Loucy (cell line): Measurements from ENCODE around the gene CHRD.

ENCODE experiments used
- H2AFZ ChIP-seq: fragments of 200-600 bp; sonication (generic); 2 replicates; pipeline ENCODE4 v1.6.0; 2016; ENCODE audit warnings: antibody characterized with exemption, mild to moderate bottlenecking, low read length, moderate library complexity
- H3F3A ChIP-seq: fragments of 200-600 bp; 2 replicates; pipeline ENCODE4 v1.6.0; 2016; ENCODE audit warnings: antibody characterized with exemption, low read depth, mild to moderate bottlenecking
- H3K27me3 ChIP-seq: fragments of 200-600 bp; sonication (generic); 2 replicates; pipeline ENCODE4 v1.6.1; 2014; ENCODE audit warnings: low read length, mild to moderate bottlenecking; ENCODE audit not compliant: insufficient read depth, poor library complexity, severe bottlenecking
- H3K36me3 ChIP-seq: fragments of 200-600 bp; sonication (generic); 2 replicates; pipeline ENCODE4 v1.6.1; 2016; ENCODE audit warnings: low read length; ENCODE audit not compliant: insufficient read depth
- H3K4me1 ChIP-seq: fragments of 200-600 bp; sonication (generic); 2 replicates; pipeline ENCODE4 v1.5.1; 2014; ENCODE audit warnings: low read length, mild to moderate bottlenecking; ENCODE audit not compliant: insufficient read depth, poor library complexity, severe bottlenecking
- H3K4me2 ChIP-seq: fragments of 200-600 bp; sonication (generic); 2 replicates; pipeline ENCODE4 v1.6.0; 2014; ENCODE audit warnings: antibody characterized with exemption, low read length, low read depth, mild to moderate bottlenecking; ENCODE audit not compliant: poor library complexity, severe bottlenecking
- H3K4me3 ChIP-seq: fragments of 200-600 bp; sonication (generic); 2 replicates; pipeline ENCODE4 v1.5.1; 2014; ENCODE audit warnings: low read length, mild to moderate bottlenecking, mixed read lengths; ENCODE audit not compliant: poor library complexity, severe bottlenecking
- H3K79me2 ChIP-seq: fragments of 200-600 bp; sonication (generic); 2 replicates; pipeline ENCODE4 v1.6.1; 2014; ENCODE audit warnings: low read length; ENCODE audit not compliant: insufficient read depth
- H3K9ac ChIP-seq: fragments of 200-600 bp; sonication (generic); 2 replicates; pipeline ENCODE4 v1.6.0; 2014; ENCODE audit warnings: mild to moderate bottlenecking, low read depth, low read length, moderate library complexity; ENCODE audit not compliant: poor library complexity, severe bottlenecking
- H3K9me2 ChIP-seq: fragments of 200-600 bp; sonication (generic); replicated peaks from 2 replicates; pipeline ENCODE4 v1.6.1; 2016; ENCODE audit warnings: low read depth, low read length, mixed read lengths
- H3K9me3 ChIP-seq: fragments of 200-600 bp; sonication (generic); 2 replicates; pipeline ENCODE4 v1.6.1; 2014; ENCODE audit warnings: mild to moderate bottlenecking, antibody characterized with exemption, low read length, low read depth; ENCODE audit not compliant: insufficient read depth
- H4K20me1 ChIP-seq: fragments of 200-600 bp; sonication (generic); 2 replicates; pipeline ENCODE4 v1.6.0; 2014; ENCODE audit warnings: antibody characterized with exemption, low read length, mild to moderate bottlenecking; ENCODE audit not compliant: insufficient read depth, poor library complexity, severe bottlenecking
- EZH2phosphoT487 ChIP-seq: fragments of 200-600 bp; IDR thresholded peaks from 2 replicates; pipeline ENCODE4 v1.6.1; 2018; ENCODE audit warnings: antibody characterized with exemption, mild to moderate bottlenecking, moderate library complexity, borderline replicate concordance
- TF ChIP-seq, protein P1 (sequence below): fragments of 200-600 bp; sonication (generic); conservative IDR thresholded peaks from 2 replicates; pipeline ENCODE4 v1.5.1; 2014; ENCODE audit warnings: mild to moderate bottlenecking, antibody characterized with exemption, low read length

CHRD gene

DNA sequence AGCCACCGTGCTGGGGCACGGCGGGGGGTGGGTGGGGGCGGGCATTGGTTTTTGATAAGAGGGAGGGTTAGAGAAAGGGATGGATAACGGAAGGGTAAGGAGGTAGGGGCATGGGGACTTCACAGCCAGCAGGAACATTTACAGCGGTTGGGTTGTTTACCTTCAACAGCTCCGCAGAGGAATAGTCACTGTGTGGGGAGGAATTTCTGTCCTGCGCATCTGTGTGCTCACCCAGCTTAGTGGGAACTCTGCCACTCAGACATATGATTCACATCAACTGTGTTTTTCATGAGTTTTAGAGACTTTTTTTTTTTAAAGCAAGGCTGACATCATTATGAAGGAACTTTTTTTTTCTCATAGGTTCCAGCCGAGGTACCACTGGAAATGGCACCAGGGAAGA is 19.6 kb downstream of the CHRD start:
- H3K9ac ChIP-seq = no peak overlapping the region
- H3K4me3 ChIP-seq = no peak overlapping the region
- H3K27me3 ChIP-seq = no peaks in the 10 kb centered on the region
- TF ChIP-seq EZH2phosphoT487 = no peak
- TF ChIP-seq, protein P1, sequence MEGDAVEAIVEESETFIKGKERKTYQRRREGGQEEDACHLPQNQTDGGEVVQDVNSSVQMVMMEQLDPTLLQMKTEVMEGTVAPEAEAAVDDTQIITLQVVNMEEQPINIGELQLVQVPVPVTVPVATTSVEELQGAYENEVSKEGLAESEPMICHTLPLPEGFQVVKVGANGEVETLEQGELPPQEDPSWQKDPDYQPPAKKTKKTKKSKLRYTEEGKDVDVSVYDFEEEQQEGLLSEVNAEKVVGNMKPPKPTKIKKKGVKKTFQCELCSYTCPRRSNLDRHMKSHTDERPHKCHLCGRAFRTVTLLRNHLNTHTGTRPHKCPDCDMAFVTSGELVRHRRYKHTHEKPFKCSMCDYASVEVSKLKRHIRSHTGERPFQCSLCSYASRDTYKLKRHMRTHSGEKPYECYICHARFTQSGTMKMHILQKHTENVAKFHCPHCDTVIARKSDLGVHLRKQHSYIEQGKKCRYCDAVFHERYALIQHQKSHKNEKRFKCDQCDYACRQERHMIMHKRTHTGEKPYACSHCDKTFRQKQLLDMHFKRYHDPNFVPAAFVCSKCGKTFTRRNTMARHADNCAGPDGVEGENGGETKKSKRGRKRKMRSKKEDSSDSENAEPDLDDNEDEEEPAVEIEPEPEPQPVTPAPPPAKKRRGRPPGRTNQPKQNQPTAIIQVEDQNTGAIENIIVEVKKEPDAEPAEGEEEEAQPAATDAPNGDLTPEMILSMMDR = no peak
- H2AFZ ChIP-seq = no peak overlapping the region
- H3K4me1 ChIP-seq = no peaks in the 10 kb centered on the region
- no peaks in the 10 kb centered on the region for H4K20me1 ChIP-seq
- no peaks in the 10 kb centered on the region for H3F3A ChIP-seq
- H3K4me2 ChIP-seq = no peak overlapping the region
- H3K79me2 ChIP-seq = no peaks in the 10 kb centered on the region
- no peaks in the 10 kb centered on the region for H3K9me2 ChIP-seq
- no peaks in the 10 kb centered on the region for H3K9me3 ChIP-seq
- H3K36me3 ChIP-seq = no peaks in the 10 kb centered on the region

DNA sequence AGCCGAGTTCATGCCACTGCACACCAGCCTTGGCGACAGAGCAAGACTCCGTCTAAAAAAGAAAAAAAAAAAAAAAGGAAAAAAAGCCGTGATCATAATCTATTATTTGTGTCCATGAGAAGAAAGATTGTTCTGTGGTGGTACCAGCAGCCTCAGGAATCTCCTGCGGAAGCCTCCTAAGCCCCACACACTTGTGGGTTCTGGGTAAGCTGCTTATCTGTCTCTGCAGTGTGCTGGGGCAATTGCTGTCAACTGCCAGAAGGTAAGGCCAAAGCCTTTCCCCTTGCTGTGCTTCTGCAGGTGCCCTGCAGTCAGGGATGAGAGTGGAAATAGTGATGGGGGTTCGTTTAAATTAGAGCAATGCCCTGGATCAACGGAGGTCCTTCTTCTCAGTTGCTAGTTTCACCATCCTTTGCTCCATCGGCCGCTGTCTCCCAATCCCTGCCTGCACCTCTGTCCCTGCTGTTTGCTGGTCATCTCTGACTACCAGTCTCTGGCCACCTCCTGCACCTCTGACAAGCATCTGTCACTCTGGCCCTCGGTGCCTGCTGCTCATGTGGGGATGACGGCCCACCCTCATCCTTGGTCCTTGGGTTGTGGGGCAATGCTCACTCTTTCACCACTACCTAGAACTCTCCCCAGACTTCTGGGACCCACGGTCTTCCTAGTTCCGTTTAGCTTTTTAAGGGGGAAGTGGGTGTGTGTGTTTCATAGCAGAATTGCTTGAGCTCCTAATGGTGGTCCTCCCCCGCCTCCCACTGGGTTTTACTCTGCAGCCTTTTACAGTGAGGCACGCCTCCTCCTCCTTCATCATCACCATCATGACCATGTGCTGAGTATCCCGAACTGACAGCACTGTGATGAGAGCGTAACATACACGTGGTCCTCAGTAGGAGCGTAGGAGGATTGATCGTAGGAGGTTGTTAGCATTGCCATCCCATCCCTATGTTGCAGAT is 25.5 kb downstream of the CHRD start:
- no peaks in the 10 kb centered on the region for H3K27me3 ChIP-seq
- H3K9me3 ChIP-seq = no peaks in the 10 kb centered on the region
- no peaks in the 10 kb centered on the region for H3K36me3 ChIP-seq
- no peaks in the 10 kb centered on the region for H3K9me2 ChIP-seq
- TF ChIP-seq EZH2phosphoT487 = no peak
- TF ChIP-seq, protein P1 = no peak
- no peaks in the 10 kb centered on the region for H4K20me1 ChIP-seq
- H3K4me1 ChIP-seq = no peaks in the 10 kb centered on the region
- no peaks in the 10 kb centered on the region for H3K79me2 ChIP-seq
- H3K4me3 ChIP-seq = no peak overlapping the region
- no peaks in the 10 kb centered on the region for H3F3A ChIP-seq
- no peak overlapping the region for H2AFZ ChIP-seq
- no peak overlapping the region for H3K4me2 ChIP-seq
- no peak overlapping the region for H3K9ac ChIP-seq

DNA sequence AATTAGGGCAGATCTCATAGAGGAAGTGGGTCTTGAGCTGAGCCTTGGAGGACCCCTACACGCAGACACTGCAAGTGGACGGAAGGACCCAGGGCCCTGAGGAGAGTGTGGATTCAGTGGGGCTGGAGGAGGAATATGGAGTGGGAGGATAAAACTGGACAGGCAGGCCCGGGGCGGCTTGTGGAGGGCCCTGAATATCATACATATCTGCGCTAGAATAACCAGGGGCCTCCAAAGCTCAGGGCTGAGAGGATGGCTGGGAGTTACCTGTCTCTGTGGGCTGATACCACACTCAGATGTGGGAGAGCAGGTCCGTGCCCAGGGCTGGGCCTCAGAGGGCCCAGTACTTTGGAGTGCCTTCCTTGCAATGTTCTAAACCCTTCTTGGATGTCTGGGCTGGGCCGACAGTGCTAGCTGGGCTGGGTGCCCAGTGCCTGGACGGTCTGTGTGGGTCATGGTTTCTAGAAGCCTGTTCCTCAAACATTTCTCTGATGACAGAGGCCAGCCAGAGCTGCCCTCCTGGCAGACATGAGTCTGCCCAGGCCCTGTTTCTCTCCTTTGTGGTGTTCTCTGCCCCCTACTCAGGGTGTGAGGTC is 29.6 kb downstream of the CHRD start:
- no peaks in the 10 kb centered on the region for H3K9me2 ChIP-seq
- no peaks in the 10 kb centered on the region for H3K4me1 ChIP-seq
- H3K79me2 ChIP-seq = no peaks in the 10 kb centered on the region
- no peaks in the 10 kb centered on the region for H3K36me3 ChIP-seq
- no peaks in the 10 kb centered on the region for H4K20me1 ChIP-seq
- no peak overlapping the region for H3K4me2 ChIP-seq
- no peaks in the 10 kb centered on the region for H3K9me3 ChIP-seq
- H3K9ac ChIP-seq = no peak overlapping the region
- H2AFZ ChIP-seq = no peak overlapping the region
- no peaks in the 10 kb centered on the region for H3F3A ChIP-seq
- TF ChIP-seq, protein P1 = no peak
- no peak for TF ChIP-seq EZH2phosphoT487
- no peaks in the 10 kb centered on the region for H3K27me3 ChIP-seq
- H3K4me3 ChIP-seq = no peak overlapping the region
